Measurements from ENCODE around the gene MAPK10.

The MAPK10 gene

DNA sequence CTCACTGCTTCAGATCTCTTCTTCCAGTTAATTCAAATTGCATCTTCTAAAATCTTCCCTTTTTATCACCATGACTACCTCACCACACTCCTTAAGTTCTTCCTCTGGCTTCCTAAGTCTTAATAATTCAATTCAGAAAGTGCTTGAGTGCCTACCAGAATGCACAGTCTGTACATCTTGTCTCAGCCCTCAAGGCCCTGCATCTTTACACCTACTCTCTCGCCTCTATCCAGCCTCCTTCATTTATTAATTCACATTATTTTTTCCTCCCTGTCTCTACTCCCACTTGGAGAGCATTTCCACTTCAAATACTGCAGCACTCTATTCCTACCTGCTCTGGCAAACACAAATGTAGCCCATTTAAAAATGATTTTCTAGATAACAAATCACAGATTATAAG lies 90.5 kb downstream of the MAPK10 start:
- no peak for TF ChIP-seq CTCF (IDR thresholded peaks at IDR 0.05; ENCODE audit: low read depth, low read length)

GRCh38 chr4:86264241-86264640 lies 95.6 kb downstream of the MAPK10 start:
- no peak for TF ChIP-seq CTCF (IDR thresholded peaks at IDR 0.05; ENCODE audit: low read depth, low read length)
- no peak overlapping the region for H3K4me3 ChIP-seq (ENCODE audit: low read depth, low read length)

More for the DNA sequence above, 90.5 kb downstream of the MAPK10 start:
- no peak overlapping the region for H3K4me3 ChIP-seq (ENCODE audit: low read depth, low read length)

DNA sequence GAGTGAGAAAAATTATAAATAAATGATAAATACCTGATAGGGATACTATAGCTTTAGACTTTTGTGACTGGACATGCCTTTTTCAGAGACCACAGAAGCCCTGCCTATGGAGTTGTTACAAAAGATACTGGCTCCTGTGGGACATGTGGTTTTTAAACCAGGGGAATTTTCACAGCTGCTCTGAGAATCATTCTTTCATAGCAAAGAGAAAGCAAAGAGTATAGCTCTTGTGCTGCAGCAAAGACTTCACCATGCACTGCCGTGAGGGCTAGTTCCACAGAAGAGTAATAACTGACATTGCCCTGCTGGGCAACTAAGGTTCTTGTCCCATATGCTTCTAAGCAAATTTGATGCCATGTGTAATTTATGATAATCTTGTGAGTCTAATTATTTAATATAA lies 98.2 kb downstream of the MAPK10 start:
- no peak for TF ChIP-seq CTCF (IDR thresholded peaks at IDR 0.05; ENCODE audit: low read depth, low read length)
- no peak overlapping the region for H3K4me3 ChIP-seq (ENCODE audit: low read depth, low read length)

- no peak for TF ChIP-seq CTCF (IDR thresholded peaks at IDR 0.05; ENCODE audit: low read depth, low read length)
- no peak overlapping the region for H3K4me3 ChIP-seq (ENCODE audit: low read depth, low read length)
These were observed 103.8 kb downstream of the MAPK10 start for GRCh38 chr4:86256086-86256485.

- TF ChIP-seq CTCF (IDR thresholded peaks at IDR 0.05; ENCODE audit: low read depth, low read length): no peak
- no peak overlapping the region for H3K4me3 ChIP-seq (ENCODE audit: low read depth, low read length)
These were observed 109.2 kb downstream of the MAPK10 start for GRCh38 chr4:86250619-86251018.

GRCh38 chr4:86250006-86250405 lies 109.8 kb downstream of the MAPK10 start:
- no peak for TF ChIP-seq CTCF (IDR thresholded peaks at IDR 0.05; ENCODE audit: low read depth, low read length)
- H3K4me3 ChIP-seq (ENCODE audit: low read depth, low read length): no peak overlapping the region

DNA sequence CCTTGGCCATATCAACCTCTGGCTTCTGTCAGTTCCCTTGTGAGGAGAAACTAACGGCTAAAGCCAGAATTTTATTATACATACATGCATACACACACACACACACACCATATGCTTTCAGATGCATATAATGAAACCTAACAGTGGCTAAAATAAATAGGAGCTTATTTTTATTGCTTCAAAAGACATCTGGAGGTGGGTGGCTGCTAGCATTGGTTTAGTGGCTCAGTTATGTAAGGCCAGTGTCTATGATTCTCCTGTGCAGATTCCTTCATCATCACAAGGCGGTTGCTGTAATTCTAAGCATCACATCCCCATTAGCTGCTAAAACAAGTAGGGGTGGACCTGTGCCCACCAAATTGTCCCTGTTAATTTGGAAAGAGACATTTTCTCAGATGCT lies 110.8 kb downstream of the MAPK10 start:
- H3K4me3 ChIP-seq (ENCODE audit: low read depth, low read length): no peak overlapping the region
- no peak for TF ChIP-seq CTCF (IDR thresholded peaks at IDR 0.05; ENCODE audit: low read depth, low read length)
